Brain microvascular endothelial cell (primary cell): Measurements from ENCODE around the gene FNDC3B.

Experiments used
- DNase-seq: peaks from one replicate; pipeline ENCODE4 v3.0.0-alpha.2; 2020
- H3K27ac ChIP-seq: fragments of 250-450 bp; sonication (Bioruptor Pico); 2 replicates; pipeline ENCODE4 v1.5.1; 2020; ENCODE audit warnings: mild to moderate bottlenecking, moderate library complexity
- H3K27me3 ChIP-seq: fragments of 250-450 bp; sonication (Bioruptor Pico); replicated peaks from 2 replicates; pipeline ENCODE4 v1.5.1; 2020; ENCODE audit warnings: mild to moderate bottlenecking
- H3K36me3 ChIP-seq: fragments of 250-450 bp; sonication (Bioruptor Pico); replicated peaks from 2 replicates; pipeline ENCODE4 v1.5.1; 2020; ENCODE audit warnings: mild to moderate bottlenecking
- H3K4me3 ChIP-seq: 2 replicates; pipeline ENCODE4 v1.5.1; 2011; ENCODE audit warnings: low read depth, mild to moderate bottlenecking, control low read depth, low read length, moderate library complexity
- CTCF ChIP-seq: IDR thresholded peaks from 2 replicates; pipeline ENCODE4 v1.5.1; 2011; ENCODE audit warnings: low read depth, mild to moderate bottlenecking, moderate library complexity, low read length, control low read depth, inconsistent platforms; ENCODE audit errors: missing control alignments
- in situ Hi-C: cut with HindIII; loops from 2 replicates; pipeline ENCODE4 v1.10.0; 2017; ENCODE audit warnings: low sequenced_read_pairs, low pct_ligation_motif_present

Gene FNDC3B

GRCh38 chr3:172094621-172095557 lies 55.5 kb downstream of the FNDC3B start:
- Histone ChIP-seq H3K27ac (peak overlapping the region; percentile 28), H3K36me3 (peaks cover 7% of the 10 kb centered on the region), H3K4me3 (no peak overlapping the region), H3K27me3 (no peaks in the 10 kb centered on the region)
- in situ Hi-C loops: no loop called here
- peak; percentile 37 for TF ChIP-seq CTCF
- DNase-seq: peak; percentile 34

GRCh38 chr3:172096881-172097420 lies 57.6 kb downstream of the FNDC3B start:
- peak; percentile 71 for DNase-seq
- H3K27me3 ChIP-seq: no peaks in the 10 kb centered on the region
- H3K36me3 ChIP-seq: peaks cover 6% of the 10 kb centered on the region
- H3K27ac ChIP-seq: peak overlapping the region; percentile 57
- no peak for TF ChIP-seq CTCF
- in situ Hi-C loops: no loop called here
- H3K4me3 ChIP-seq: no peak overlapping the region

- Histone ChIP-seq H3K27me3 (no peaks in the 10 kb centered on the region), H3K27ac (peak overlapping the region; percentile 57), H3K4me3 (no peak overlapping the region), H3K36me3 (peaks cover 6% of the 10 kb centered on the region)
- no peak for DNase-seq
- in situ Hi-C loops: no loop called here
- no peak for TF ChIP-seq CTCF
Measured at GRCh38 chr3:172097585-172097984, 58.2 kb downstream of the FNDC3B start.

- H3K4me3 ChIP-seq: no peak overlapping the region
- in situ Hi-C loops: no loop called here
- no peak for DNase-seq
- TF ChIP-seq CTCF: no peak
- H3K36me3 ChIP-seq: peaks cover 6% of the 10 kb centered on the region
- H3K27ac ChIP-seq: peak overlapping the region; percentile 31
- no peaks in the 10 kb centered on the region for H3K27me3 ChIP-seq
Measured at GRCh38 chr3:172098698-172099494, 59.5 kb downstream of the FNDC3B start.

GRCh38 chr3:172099495-172099808 lies 60.1 kb downstream of the FNDC3B start:
- Histone ChIP-seq H3K4me3 (no peak overlapping the region), H3K27me3 (no peaks in the 10 kb centered on the region), H3K36me3 (peaks cover 3% of the 10 kb centered on the region), H3K27ac (no peak overlapping the region)
- in situ Hi-C loops: no loop called here
- DNase-seq: no peak
- TF ChIP-seq CTCF: no peak
